ENCODE measurements around the gene ELF3.

Gene ELF3

DNA sequence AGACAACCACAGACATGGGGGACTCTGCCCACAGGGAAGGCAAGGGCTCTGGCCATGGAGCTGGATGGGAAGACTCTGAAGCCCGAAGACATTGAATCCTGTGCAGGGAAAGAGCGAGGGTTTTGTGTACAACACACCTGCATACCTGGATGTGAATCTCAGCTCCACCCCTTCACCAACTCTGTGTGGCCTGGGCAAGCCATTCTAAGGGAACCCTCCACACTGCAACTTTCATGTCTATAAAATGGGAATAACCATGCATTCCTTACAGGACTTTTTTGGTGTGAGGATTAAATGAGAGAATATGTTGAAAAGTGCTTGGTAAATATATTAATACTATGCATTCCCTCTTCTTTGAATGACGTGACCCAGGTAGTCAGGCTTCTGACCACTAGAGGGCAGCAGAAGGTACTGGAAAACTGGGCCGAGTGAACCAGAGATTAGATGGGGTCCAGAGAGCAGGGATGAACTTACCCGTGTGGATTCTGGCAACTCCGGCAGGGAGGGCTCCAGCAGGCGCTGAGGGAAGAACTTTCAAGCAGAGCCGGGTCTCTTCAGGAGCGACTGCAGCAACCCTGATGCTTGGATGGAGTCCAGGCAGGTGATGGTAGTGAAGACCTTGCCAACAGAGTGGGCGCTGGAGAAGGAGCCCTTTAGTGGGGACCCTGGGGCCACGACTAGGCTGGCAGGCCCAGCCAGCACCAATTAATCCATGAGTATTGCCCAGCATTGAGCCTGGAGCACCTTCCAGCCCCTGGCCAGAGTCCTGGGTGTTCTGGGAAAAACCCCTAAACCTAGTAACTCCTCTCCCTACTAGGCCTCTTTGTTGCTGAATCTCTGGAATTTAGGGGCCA, 834 bp upstream of the ELF3 start:
- DNase-seq (ENCODE audit: extremely low read depth, low read depth): peak; percentile 52
- TF ChIP-seq CTCF (IDR thresholded peaks at IDR 0.05; ENCODE audit: low read depth, low read length): peak; percentile 89

DNA sequence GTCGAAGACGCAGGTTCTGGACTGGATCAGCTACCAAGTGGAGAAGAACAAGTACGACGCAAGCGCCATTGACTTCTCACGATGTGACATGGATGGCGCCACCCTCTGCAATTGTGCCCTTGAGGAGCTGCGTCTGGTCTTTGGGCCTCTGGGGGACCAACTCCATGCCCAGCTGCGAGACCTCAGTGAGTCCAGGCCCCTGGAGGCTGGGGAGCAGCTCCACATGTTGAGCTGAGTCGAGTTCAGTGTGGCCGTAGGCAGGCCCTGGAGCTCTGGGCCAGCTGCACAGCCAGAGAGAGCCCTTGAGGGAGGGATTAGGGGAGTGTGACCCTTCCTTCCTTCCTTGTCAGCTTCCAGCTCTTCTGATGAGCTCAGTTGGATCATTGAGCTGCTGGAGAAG, 1.6 kb downstream of the ELF3 start:
- DNase-seq (ENCODE audit: extremely low read depth, low read depth): no peak
- no peak for TF ChIP-seq CTCF (IDR thresholded peaks at IDR 0.05; ENCODE audit: low read depth, low read length)

- DNase-seq (ENCODE audit: extremely low read depth, low read depth): no peak
- TF ChIP-seq CTCF (IDR thresholded peaks at IDR 0.05; ENCODE audit: low read depth, low read length): no peak
Observed at GRCh38 chr1:202012544-202013478, 2.4 kb downstream of the ELF3 start.

DNA sequence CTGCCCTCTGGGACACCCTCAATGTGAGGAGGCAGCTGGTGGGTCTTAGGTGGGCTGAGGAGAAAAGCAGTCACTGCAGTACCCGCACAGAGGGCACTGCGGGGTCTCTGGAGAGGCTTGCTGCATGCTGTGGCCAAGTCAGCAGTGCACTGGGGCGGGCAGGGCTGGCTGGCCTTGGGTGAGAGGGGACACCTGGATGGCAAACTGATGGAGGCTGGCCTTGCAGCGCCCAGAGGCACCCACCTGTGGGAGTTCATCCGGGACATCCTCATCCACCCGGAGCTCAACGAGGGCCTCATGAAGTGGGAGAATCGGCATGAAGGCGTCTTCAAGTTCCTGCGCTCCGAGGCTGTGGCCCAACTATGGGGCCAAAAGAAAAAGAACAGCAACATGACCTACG, 3.2 kb downstream of the ELF3 start:
- DNase-seq (ENCODE audit: extremely low read depth, low read depth): no peak
- no peak for TF ChIP-seq CTCF (IDR thresholded peaks at IDR 0.05; ENCODE audit: low read depth, low read length)

GRCh38 chr1:202014060-202014459, 3.7 kb downstream of the ELF3 start:
- TF ChIP-seq CTCF (IDR thresholded peaks at IDR 0.05; ENCODE audit: low read depth, low read length): no peak
- DNase-seq (ENCODE audit: extremely low read depth, low read depth): no peak

DNA sequence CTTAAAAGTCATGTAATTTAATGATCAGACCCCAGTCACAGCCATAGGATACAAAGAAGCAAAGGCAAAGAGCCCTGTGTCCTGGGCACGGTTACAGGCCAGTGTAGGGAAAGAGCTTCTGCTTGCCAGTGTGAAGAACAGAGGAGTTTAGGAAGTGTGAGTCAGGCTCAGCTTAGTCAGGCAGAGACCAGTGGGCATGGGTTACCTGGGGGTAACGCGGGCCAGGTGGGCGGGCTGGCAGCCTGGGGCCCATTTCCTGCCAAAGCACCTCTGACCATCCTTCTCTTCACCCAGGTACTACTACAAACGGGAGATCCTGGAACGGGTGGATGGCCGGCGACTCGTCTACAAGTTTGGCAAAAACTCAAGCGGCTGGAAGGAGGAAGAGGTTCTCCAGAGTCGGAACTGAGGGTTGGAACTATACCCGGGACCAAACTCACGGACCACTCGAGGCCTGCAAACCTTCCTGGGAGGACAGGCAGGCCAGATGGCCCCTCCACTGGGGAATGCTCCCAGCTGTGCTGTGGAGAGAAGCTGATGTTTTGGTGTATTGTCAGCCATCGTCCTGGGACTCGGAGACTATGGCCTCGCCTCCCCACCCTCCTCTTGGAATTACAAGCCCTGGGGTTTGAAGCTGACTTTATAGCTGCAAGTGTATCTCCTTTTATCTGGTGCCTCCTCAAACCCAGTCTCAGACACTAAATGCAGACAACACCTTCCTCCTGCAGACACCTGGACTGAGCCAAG, 4.7 kb downstream of the ELF3 start:
- no peak for TF ChIP-seq CTCF (IDR thresholded peaks at IDR 0.05; ENCODE audit: low read depth, low read length)
- DNase-seq (ENCODE audit: extremely low read depth, low read depth): no peak

Measured in AG09319 (cell line).